Testis (tissue), 2 donors: ENCODE measurements around the gene EFTUD2.
A peak's percentile ranks its signal among the peaks of the same experiment; 100 is the strongest.

ENCODE experiments used
- POLR2A ChIP-seq: fragments of 450-650 bp; IDR thresholded peaks from one replicate; pipeline ENCODE4 v1.6.1; 2017; ENCODE audit warnings: antibody characterized with exemption, mild to moderate bottlenecking, moderate library complexity
- TF ChIP-seq, protein P1 (sequence below), 3 experiments: fragments of 450-650 bp in 2 of 3; fragments of 200-600 bp in 1 of 3; sonication (generic) in 1 of 3; IDR thresholded peaks; one replicate each; pipeline ENCODE4 v1.5.1; 2016 to 2019; ENCODE audit warnings: antibody characterized with exemption in 3 of 3, mild to moderate bottlenecking in 2 of 3, moderate library complexity in 1 of 3

- TF ChIP-seq, protein P1, sequence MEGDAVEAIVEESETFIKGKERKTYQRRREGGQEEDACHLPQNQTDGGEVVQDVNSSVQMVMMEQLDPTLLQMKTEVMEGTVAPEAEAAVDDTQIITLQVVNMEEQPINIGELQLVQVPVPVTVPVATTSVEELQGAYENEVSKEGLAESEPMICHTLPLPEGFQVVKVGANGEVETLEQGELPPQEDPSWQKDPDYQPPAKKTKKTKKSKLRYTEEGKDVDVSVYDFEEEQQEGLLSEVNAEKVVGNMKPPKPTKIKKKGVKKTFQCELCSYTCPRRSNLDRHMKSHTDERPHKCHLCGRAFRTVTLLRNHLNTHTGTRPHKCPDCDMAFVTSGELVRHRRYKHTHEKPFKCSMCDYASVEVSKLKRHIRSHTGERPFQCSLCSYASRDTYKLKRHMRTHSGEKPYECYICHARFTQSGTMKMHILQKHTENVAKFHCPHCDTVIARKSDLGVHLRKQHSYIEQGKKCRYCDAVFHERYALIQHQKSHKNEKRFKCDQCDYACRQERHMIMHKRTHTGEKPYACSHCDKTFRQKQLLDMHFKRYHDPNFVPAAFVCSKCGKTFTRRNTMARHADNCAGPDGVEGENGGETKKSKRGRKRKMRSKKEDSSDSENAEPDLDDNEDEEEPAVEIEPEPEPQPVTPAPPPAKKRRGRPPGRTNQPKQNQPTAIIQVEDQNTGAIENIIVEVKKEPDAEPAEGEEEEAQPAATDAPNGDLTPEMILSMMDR (IDR thresholded peaks at IDR 0.05): peak; percentile 88 to 89 (median 88)
- no peak for TF ChIP-seq POLR2A
Observed at GRCh38 chr17:44865231-44865660, 34.0 kb downstream of the EFTUD2 start.
